T47D (cell line): ENCODE results near the gene CDCP2.
"Not testable (repeated sequence)": the region's sequence is repeated elsewhere in the genome, so short reads cannot be mapped to it uniquely, and the experiment has no call there.

Experiments
- DNase-seq, 2 experiments: peaks; one replicate each; pipeline versions ENCODE4 v3.0.0 to v3.0.0-alpha.2; 2011 to 2012; ENCODE audit warnings: low read depth in 1 of 2, low spot score in 1 of 2
- JUND ChIP-seq: IDR thresholded peaks from 2 replicates; pipeline ENCODE4 v1.6.1; 2012; ENCODE audit warnings: low read depth
- in situ Hi-C: cut with HindIII; loops from 2 replicates; pipeline ENCODE4 v1.10.0; 2016; ENCODE audit warnings: low sequenced_read_pairs, low pct_unique_long_range_greater_than_20kb

The CDCP2 gene

DNA sequence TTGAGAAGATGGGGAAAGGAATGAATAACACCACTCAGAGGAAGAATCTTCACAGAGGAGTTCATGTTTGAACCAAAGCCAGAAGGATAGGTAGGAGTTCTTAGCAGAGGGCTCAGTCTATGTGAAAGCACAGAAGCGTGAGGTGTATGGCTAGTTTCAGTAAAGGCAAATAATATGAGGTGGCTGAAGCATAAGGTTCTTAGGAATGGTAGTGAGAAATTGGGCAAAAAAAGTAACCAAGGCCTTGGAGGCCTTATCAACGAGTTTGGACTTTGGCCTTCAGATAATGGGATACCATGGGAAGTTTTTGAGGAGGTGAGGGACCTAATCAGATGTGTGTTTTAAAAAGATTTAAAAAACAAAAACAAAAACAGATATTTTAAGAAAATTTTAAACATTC lies 52.3 kb downstream of the CDCP2 start:
- DNase-seq: no peak
- in situ Hi-C loops: no loop called here
- no peak for TF ChIP-seq JUND

DNA sequence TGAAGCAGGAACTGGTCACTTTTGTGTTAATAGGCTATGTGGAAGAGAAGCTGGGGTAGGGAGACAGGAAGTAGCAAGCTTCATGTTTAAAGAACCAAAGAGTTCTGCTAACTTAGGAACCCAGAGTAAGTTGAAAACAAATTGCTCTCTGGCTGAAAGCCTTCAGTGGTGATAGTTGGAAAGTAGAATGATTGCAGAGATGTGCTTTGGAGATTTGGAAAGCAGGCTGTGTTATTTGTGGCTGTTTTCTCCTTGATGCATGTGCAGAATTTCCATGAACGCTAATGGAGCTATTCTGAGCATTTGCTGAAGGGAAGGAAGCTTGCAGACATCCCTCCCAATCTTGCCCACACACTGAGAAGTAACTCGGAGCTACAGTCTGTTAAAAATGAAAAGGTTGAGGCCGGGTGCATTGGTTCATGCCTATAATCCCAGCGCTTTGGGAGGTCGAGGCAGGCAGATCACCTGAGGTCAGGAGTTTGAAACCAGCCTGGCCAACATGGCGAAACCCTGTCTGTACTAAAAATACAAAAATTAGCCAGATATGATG lies 53.7 kb downstream of the CDCP2 start:
- TF ChIP-seq JUND: no peak
- no peak for DNase-seq
- in situ Hi-C loops: no loop called here

GRCh38 chr1:54096877-54097240 lies 55.9 kb downstream of the CDCP2 start:
- DNase-seq: no peak
- in situ Hi-C loops: no loop called here
- TF ChIP-seq JUND: no peak

DNA sequence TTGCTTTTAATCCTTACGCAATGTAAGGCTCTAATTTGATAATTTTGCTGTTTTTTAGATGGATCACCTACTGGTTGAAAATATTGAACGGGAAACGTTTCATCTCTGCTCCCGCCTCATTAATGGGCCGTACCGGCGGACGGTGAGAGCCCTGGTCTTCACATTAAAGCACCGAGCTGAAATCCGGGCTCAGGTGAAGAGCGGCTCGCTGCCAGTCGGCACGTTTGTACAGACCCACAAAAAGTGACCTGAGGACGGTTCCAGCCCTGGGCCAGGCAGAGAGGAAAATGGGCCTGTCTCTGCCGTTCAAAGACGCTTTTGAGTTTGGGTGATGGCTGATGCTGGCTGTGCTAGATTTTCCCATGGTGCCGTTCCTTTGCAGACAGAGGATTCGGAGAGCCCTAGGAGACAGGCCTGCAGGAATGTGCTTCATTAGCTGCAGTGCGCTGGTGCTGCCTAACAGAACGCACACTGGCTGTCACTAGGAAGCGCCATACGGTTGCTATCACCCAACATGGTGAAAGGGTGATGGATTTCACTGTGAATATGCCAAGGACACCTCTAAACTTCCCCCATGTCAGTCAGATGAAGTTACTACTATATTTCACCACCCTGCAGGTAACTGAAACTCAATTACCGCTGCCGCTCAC lies 56.4 kb downstream of the CDCP2 start:
- in situ Hi-C loops: no loop called here
- no peak for DNase-seq
- no peak for TF ChIP-seq JUND

GRCh38 chr1:54095546-54096226 lies 57.1 kb downstream of the CDCP2 start:
- no peak for TF ChIP-seq JUND
- DNase-seq: no peak
- in situ Hi-C loops: no loop called here

GRCh38 chr1:54094730-54095105 lies 58.1 kb downstream of the CDCP2 start:
- in situ Hi-C loops, DNase-seq: not testable (repeated sequence)

DNA sequence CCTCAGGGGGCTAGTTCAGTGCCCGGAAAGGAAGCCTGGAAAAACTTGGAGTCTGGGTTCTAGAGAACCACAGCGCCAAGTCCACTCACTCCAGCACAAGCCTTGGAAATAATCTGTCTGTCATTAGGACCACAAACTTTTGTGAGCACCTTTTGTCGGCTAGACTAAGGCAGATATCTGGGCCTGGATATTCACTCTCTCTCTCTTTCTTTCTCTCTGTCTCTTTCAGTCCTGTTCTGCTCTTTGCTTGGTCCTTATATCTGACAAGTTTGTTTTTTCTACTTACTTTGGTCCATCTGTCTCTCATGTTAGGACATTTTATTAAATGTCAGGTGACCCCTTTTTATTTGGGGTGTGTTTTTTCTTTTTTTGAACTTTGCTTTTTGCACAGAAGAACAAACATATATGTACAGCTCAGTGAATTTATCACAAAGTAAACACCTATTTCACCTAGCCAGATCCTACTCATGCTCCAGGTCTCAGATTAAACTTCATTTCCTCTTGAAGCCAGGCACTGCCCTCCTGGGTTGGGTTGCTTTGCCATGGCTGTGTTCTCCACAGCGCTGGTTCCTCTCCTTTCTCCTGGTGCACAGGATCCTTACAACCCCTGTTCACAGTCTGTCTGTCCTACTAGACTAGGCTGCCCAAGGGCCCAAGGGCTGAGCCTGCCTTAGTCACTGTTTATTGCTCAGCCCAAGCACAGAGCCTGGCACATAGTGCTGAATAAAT lies 58.6 kb downstream of the CDCP2 start:
- in situ Hi-C loops: no loop called here
- DNase-seq: no peak
- no peak for TF ChIP-seq JUND

DNA sequence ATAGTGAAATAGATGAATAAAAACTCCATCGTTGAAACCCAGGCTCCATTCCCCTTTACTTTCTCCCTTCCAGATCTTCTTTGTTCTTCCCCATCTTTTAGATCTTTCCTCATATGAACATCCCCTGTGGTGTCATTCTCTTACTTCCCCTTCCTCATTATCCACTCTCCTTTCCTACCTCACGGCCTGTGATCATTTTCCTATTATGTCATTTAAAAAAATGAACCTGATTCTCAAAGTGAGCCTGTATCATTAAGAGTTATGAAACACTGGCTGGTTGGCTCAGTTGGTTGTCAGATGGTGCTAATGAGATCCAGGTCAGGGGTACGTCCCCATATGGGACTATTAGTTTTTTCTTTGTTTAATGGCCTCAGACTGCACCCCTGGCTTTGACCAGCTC lies 61.1 kb downstream of the CDCP2 start:
- in situ Hi-C loops: no loop called here
- no peak for TF ChIP-seq JUND
- no peak for DNase-seq

GRCh38 chr1:54088385-54088784 lies 64.4 kb downstream of the CDCP2 start:
- TF ChIP-seq JUND: no peak
- no peak for DNase-seq
- in situ Hi-C loops: no loop called here

GRCh38 chr1:54086754-54087153 lies 66.0 kb downstream of the CDCP2 start:
- TF ChIP-seq JUND: no peak
- no peak for DNase-seq
- in situ Hi-C loops: no loop called here

- TF ChIP-seq JUND: no peak
- in situ Hi-C loops: no loop called here
- no peak for DNase-seq
Observed at GRCh38 chr1:54084794-54085193, 68.0 kb downstream of the CDCP2 start.
